Stimulated activated naive CD8-positive, alpha-beta T cell treated with anti-CD3 and anti-CD28 coated beads, Interleukin-15, Interleukin-2, amounts not matched to agents 100 ng/mL and 50 ng/mL, for 24 hours (primary cell): ENCODE results near the gene TM2D1.
"Not testable (repeated sequence)": the region's sequence is repeated elsewhere in the genome, so short reads cannot be mapped to it uniquely, and the experiment has no call there.

Source experiments
- H3K27ac Mint-ChIP-seq: one replicate; pipeline ENCODE4 v1.8.0; 2021; ENCODE audit warnings: mild to moderate bottlenecking, mixed read lengths
- H3K27me3 Mint-ChIP-seq: one replicate; pipeline ENCODE4 v1.8.0; 2021; ENCODE audit warnings: mixed read lengths
- H3K36me3 Mint-ChIP-seq: one replicate; pipeline ENCODE4 v1.8.0; 2021; ENCODE audit warnings: low read depth, mixed read lengths
- H3K4me1 Mint-ChIP-seq: one replicate; pipeline ENCODE4 v1.8.0; 2021; ENCODE audit warnings: low read depth, mixed read lengths
- H3K4me3 Mint-ChIP-seq: one replicate; pipeline ENCODE4 v1.8.0; 2021; ENCODE audit warnings: mild to moderate bottlenecking, mixed read lengths
- H3K9me3 Mint-ChIP-seq: one replicate; pipeline ENCODE4 v1.8.0; 2021; ENCODE audit warnings: mixed read lengths

The TM2D1 gene

DNA sequence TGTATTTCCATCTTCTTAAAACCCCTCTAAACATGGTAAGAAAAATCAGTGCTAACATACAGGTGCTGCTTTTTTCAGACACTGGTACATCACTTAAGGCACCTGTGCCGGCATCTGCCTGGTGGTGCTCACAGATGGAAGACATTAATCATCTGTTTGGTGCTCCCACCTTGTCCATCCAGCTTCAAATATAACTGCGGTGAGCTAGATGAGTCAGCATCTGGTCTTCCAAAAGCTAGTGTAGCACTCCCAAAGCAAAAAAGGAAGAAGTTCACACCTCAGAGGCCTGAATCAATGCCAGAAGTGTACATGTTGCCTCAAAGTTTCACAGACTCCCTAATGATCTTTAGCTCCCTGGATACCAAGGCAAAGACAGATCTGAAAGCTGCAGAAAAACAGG, 44.4 kb downstream of the TM2D1 start:
- Mint-ChIP-seq H3K4me3 (no peak overlapping the region), H3K4me1 (peaks cover 4% of the 10 kb centered on the region), H3K9me3 (no peaks in the 10 kb centered on the region), H3K27ac (no peak overlapping the region), H3K36me3 (peaks cover 53% of the 10 kb centered on the region), H3K27me3 (no peaks in the 10 kb centered on the region)

DNA sequence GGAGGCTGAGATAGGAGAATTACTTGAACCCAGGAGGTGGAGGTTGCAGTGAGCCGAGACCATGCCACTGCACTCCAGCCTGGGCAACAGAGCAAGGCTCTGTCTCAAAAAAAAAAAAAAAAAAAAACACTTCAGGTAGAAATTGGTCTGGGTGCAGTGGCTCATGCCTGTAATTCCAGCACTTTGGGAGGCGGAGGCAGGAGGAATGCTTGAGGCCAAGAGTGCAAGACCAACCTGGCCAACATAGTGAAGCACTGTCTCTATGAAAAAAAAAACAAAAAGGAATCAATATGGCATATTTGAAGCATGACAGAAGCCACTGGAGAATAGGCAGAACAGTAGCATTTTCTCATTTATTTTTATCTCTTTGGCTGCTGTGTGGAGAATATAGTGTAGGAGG, 48.1 kb downstream of the TM2D1 start:
- H3K9me3 Mint-ChIP-seq, H3K4me3 Mint-ChIP-seq, H3K27ac Mint-ChIP-seq, H3K4me1 Mint-ChIP-seq, H3K27me3 Mint-ChIP-seq: not testable (repeated sequence)
- H3K36me3 Mint-ChIP-seq: peaks cover 37% of the 10 kb centered on the region

DNA sequence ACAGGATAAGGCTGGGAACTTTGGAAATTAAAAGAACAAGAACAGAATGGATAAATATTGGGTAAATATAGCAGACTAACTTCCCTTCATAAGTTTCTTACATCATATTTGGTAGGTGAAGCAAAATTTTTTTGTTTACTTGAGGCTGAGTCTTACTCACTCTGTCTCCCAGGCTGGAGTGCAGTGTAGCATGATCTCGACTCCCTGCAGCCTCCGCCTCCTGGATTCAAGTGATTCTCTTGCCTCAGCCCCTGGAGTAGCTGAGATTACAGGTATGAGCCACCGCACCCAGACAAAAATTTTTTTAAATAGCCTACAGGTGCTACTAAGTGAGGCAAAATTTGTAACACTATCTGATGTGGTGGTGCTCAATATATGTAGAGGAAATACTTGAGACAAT, 50.7 kb downstream of the TM2D1 start:
- H3K4me1 Mint-ChIP-seq: no peaks in the 10 kb centered on the region
- H3K27ac Mint-ChIP-seq: no peak overlapping the region
- H3K9me3 Mint-ChIP-seq: no peaks in the 10 kb centered on the region
- H3K4me3 Mint-ChIP-seq: no peak overlapping the region
- peaks cover 16% of the 10 kb centered on the region for H3K36me3 Mint-ChIP-seq
- H3K27me3 Mint-ChIP-seq: no peaks in the 10 kb centered on the region

DNA sequence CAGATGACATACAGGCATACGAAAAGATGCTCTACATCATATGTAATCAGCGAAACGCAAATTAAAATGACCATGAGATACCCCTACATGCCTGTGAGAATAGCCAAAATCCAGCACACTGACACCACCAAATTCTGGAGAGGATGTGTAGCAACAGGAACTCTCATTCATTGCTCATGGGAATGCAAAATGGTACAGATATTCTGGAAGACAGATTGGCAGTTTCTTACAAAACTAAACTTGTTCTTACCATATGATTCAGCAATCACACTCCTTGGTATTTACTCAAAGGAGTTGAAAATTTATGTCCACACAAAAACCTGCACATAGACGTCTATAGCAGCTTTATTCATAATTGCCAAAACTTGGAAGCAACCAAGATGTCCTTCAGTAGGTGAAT, 52.6 kb downstream of the TM2D1 start:
- Mint-ChIP-seq H3K9me3 (no peaks in the 10 kb centered on the region), H3K36me3 (no peaks in the 10 kb centered on the region), H3K4me3 (no peak overlapping the region), H3K27me3 (no peaks in the 10 kb centered on the region), H3K27ac (no peak overlapping the region), H3K4me1 (no peaks in the 10 kb centered on the region)

DNA sequence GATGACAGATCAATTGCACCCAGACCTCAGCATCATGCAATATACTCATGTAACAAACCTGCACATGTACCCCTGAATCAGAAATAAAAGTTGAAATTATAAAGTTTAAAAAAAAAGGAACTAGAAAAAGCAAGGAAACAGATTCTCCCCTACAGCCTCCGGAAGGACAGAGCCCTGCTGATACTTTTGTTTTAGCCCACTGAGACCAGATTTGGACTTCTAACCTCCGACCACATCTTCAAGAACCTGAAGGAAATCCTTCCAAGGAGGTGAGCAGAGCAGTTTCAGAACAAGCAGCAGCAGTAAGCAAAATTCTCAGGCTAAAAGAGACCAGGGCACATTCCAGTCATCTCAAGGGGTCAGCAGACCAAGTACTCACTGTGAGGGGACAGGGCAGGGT, 54.5 kb downstream of the TM2D1 start:
- no peaks in the 10 kb centered on the region for H3K27me3 Mint-ChIP-seq
- no peak overlapping the region for H3K27ac Mint-ChIP-seq
- H3K9me3 Mint-ChIP-seq: no peaks in the 10 kb centered on the region
- H3K36me3 Mint-ChIP-seq: no peaks in the 10 kb centered on the region
- H3K4me3 Mint-ChIP-seq: no peak overlapping the region
- no peaks in the 10 kb centered on the region for H3K4me1 Mint-ChIP-seq

DNA sequence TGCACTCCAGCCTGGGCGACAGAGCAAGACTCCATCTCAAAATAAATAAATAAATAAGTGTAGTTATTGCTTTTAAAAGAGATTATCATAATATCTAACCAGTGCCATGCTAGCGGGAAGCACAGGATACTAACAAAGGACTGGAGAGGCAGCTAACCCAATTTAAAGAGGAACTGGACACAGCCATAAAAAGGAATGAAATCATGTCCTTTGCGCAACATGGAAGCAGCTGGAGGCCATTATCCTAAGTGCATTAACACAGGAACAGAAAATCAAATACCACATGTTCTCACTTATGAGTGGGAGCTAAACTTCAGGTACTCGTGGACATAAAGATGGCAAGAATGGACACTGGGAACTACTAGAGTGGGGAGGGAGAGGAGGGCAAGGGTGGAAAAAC, 54.9 kb downstream of the TM2D1 start:
- Mint-ChIP-seq H3K36me3 (no peaks in the 10 kb centered on the region), H3K4me1 (no peaks in the 10 kb centered on the region), H3K27ac (no peak overlapping the region), H3K9me3 (no peaks in the 10 kb centered on the region), H3K4me3 (no peak overlapping the region), H3K27me3 (no peaks in the 10 kb centered on the region)

DNA sequence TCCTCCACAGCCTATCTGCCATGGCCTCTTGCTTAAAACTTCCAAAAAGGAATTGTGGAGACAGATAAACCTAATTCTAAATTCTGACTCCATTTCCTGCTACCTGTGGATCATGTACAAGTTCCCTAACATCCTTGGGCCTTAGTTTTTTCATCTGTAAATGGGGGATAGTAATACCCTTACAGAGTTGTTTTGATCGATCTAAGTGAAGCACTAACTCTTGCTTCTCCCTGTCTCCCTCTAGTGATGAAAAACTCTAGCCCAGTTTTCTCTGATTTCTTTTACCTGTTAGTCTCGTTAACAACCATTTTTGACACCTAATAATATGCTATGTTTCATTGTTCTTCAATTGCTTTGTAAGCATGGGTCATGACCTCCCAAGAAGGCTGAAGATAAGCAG, 65.9 kb downstream of the TM2D1 start:
- Mint-ChIP-seq H3K27me3 (no peaks in the 10 kb centered on the region), H3K9me3 (no peaks in the 10 kb centered on the region), H3K4me1 (no peaks in the 10 kb centered on the region), H3K4me3 (no peak overlapping the region), H3K36me3 (no peaks in the 10 kb centered on the region), H3K27ac (no peak overlapping the region)

DNA sequence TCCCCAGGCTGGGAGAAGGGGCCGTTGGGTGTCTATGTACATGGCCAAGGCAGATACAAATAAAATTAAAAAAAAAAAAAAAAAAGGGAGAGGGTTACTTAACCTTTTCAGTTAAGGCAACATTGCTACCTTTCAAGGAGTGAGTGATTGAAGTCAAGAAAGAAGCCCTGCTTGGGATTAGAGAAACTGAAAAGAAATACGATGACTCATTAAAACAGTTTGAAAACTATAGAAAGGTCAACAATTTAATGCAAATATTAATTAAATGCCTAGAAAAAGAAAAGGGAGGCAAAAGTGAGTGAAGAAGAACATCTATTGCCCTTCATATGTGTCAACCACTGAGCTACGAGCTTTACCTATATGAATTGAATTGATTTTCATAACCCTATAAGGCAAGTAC, 69.5 kb downstream of the TM2D1 start:
- Mint-ChIP-seq H3K27me3 (no peaks in the 10 kb centered on the region), H3K27ac (no peak overlapping the region), H3K36me3 (no peaks in the 10 kb centered on the region), H3K4me3 (no peak overlapping the region), H3K9me3 (peaks cover 3% of the 10 kb centered on the region), H3K4me1 (no peaks in the 10 kb centered on the region)

DNA sequence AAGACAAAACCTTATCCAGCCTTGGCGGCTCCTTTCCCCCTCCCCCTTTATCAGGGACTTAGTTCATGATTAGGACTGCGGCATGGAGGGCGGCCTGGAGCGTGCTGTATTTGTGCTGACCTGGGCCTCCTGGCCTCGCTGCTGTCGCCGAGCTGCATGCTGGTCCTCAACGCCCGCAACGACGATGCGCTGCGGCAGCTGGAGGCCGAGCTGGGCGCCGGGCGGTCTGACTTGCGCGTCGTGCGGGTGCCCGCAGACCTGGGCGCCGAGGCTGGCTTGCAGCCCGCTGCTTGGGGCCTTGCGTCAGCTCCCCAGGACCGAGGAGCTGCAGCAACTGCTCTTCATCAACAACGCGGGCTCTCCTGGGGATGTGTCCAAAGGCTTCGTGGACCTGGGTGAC, 70.9 kb downstream of the TM2D1 start:
- Mint-ChIP-seq H3K4me3 (no peak overlapping the region), H3K27ac (no peak overlapping the region), H3K36me3 (no peaks in the 10 kb centered on the region), H3K4me1 (no peaks in the 10 kb centered on the region), H3K27me3 (no peaks in the 10 kb centered on the region), H3K9me3 (peaks cover 3% of the 10 kb centered on the region)

DNA sequence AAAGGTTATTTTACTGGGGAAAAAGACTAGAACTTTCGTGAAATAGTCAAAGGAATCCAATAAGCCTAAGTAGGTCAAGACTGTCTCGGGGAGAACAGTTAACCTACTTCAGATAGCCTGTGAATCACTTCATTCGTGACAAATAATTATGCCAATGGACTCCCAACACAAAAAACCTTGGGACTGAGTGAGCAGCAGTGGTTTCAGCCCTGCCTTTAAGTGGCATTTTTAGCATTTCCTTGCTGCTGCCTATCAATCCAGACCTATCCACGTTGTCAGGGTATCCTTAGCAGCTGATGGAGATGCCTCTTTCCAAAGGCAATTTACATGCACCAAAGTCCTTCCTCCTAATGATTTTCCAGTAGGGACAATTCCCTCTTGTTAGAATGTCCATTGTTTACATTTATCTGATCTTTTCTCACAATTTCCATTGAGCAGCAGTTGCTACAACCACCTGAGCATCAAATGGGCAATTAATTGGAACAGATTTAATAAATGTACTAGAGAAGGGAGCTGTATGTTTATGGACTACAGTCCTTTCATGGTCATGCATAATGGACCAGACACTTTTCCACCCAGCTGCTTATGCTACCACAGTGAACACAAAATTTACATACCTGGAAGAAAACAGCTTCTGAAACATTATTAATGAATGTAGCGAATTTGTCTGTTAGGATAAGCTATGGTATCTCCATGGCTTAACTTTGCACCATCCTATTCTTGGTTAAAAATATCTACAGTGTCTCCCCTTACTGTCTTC, 75.8 kb downstream of the TM2D1 start:
- H3K36me3 Mint-ChIP-seq: no peaks in the 10 kb centered on the region
- H3K4me3 Mint-ChIP-seq: no peak overlapping the region
- H3K27me3 Mint-ChIP-seq: no peaks in the 10 kb centered on the region
- H3K9me3 Mint-ChIP-seq: peaks cover 3% of the 10 kb centered on the region
- no peak overlapping the region for H3K27ac Mint-ChIP-seq
- H3K4me1 Mint-ChIP-seq: no peaks in the 10 kb centered on the region

DNA sequence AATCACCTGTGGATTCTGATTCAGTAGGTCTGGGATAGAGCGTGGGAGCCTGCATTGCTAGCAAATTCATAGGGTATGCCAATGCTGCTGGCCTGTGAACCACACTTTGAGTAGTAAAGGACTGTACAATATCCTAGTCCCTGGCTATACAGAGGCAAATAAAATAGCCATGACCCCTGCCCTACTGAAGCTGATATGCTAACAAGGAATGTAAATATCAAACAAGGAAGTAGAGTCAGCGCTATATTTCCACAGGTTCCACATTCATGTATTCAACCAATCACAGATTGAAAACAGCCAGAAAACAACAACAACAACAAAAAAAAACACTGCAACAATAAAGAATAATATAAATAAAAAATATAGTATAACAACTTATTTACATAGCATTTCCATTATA, 77.8 kb downstream of the TM2D1 start:
- Mint-ChIP-seq H3K4me1 (no peaks in the 10 kb centered on the region), H3K27me3 (no peaks in the 10 kb centered on the region), H3K9me3 (no peaks in the 10 kb centered on the region)

DNA sequence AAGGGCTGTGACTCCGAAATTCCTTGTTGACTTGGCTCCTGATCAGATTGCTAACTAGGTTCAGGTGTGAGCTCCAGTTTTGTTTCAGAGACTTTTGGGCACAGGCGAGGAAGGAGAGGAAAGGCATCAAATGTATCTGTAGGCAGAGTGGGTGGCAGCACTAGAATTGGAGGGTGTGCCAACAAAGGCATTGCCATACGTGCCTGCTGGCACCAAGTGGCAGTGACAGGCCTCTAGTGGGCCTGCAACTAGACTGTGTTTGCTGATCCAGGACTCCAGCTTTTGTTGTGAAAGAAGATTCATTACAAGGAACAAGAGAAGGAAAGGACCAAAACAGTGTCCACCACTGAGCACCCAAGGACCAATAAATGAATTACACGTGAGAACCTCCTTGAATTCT, 79.5 kb downstream of the TM2D1 start:
- Mint-ChIP-seq H3K36me3 (no peaks in the 10 kb centered on the region), H3K4me1 (peaks cover 11% of the 10 kb centered on the region), H3K27me3 (no peaks in the 10 kb centered on the region), H3K4me3 (no peak overlapping the region), H3K27ac (no peak overlapping the region), H3K9me3 (no peaks in the 10 kb centered on the region)

More for the DNA sequence above, 77.8 kb downstream of the TM2D1 start:
- H3K4me3 Mint-ChIP-seq: no peak overlapping the region
- H3K27ac Mint-ChIP-seq: no peak overlapping the region
- no peaks in the 10 kb centered on the region for H3K36me3 Mint-ChIP-seq

DNA sequence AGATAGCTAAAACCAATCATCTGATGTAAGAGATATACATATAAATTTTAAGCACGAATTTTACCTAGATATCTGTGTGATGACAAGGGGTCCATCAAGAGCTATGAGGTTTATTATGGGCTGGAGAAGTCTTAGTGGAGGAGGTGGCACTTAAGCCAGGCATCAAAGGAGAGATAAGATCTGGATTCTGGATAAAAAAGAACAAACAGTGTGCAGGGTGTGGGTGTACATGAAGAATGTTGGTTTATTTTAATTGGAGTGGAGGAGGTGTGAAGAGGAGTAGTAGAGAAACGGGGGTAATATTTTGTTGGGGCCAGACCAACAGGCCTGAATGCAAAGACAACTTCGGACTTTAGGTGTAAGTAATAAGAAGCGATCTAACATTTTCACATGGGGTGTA, 80.6 kb downstream of the TM2D1 start:
- Mint-ChIP-seq H3K36me3 (no peaks in the 10 kb centered on the region), H3K4me3 (no peak overlapping the region), H3K27me3 (no peaks in the 10 kb centered on the region), H3K9me3 (no peaks in the 10 kb centered on the region), H3K27ac (no peak overlapping the region), H3K4me1 (peaks cover 11% of the 10 kb centered on the region)

DNA sequence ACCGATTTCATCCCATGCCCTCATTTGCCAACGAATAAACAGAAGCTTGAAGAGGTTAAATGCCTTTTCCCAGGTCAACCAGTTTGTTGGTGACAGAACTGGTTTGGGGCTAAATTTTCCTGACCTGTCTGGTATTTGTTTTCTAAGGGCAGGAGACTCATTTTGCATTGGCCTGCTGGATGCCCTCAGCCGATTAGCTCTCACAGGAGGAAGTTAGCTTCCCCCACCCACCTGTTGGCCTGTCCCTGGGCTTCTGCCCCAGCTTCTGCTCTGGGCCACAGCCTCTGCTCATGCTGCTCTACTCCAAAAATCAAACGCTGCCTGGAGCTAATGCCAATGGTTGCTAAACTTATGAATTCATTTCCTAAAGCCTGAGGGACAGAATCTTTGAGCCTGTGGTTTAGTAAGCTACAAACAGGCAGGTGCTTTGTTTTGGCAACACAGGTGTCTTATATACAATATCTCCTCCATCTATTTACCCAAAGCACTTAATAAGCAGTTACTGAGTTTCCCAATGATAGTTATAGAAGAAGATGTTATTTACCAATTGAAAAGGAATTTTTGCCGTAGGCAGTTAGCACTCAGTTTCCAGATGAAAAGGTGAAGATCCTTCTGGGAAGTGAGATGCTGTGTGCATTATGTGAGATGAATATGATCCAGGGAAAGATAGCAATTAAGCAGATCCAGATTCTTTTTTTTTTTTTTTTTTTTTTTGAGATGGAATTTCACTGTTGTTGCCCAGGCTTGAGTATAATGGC, 82.3 kb downstream of the TM2D1 start:
- no peaks in the 10 kb centered on the region for H3K27me3 Mint-ChIP-seq
- peaks cover 11% of the 10 kb centered on the region for H3K4me1 Mint-ChIP-seq
- H3K4me3 Mint-ChIP-seq: no peak overlapping the region
- H3K9me3 Mint-ChIP-seq: no peaks in the 10 kb centered on the region
- no peaks in the 10 kb centered on the region for H3K36me3 Mint-ChIP-seq
- H3K27ac Mint-ChIP-seq: no peak overlapping the region

DNA sequence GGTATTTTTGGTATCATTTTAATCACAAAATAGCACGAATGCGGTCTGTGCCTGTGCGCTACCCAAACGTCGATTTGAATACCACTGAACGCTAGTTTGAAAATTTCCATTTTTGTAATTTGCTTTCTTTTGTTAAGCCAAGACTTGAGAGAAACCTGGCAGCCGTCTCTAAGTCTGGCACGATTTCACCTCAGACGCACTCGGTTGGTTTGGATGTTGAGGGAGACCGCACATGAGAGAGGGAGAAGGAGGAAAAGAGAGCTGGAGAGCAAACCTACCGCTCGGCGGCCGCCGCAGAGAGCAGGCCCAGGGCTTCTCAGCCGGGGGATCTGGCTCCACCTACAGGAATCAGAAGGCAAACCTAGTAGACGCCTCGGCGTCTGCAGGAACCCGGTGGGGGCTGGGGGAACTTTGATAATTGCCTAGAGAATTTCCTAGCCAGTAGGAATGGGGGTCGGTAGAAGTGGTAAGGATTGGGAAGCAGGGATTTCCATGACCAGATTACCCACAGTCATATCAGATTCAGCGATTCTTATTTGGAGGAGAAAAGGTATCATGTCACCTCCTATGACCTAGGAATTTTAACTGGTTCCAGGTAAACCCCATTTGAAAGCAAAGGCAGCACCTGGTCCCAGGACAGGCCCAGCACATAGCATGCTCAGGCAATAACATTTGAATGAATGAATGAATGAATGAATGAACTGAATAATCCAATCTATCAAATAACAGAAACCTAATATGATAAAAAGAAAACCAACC, 83.2 kb downstream of the TM2D1 start:
- Mint-ChIP-seq H3K4me3 (peak overlapping the region; percentile 60), H3K9me3 (no peaks in the 10 kb centered on the region), H3K36me3 (no peaks in the 10 kb centered on the region), H3K27me3 (no peaks in the 10 kb centered on the region), H3K27ac (peak overlapping the region; percentile 64), H3K4me1 (peaks cover 11% of the 10 kb centered on the region)
